ENCODE results near the gene FCRL6.

FCRL6 gene

GRCh38 chr1:159864262-159864661, 62.1 kb downstream of the FCRL6 start:
- DNase-seq, result no peak
